Left ventricle myocardium inferior (tissue), 1 donor: ENCODE data around the gene CASP10. TPM values are rescaled to one million over a fixed set of nuclear protein-coding genes. Genes with fewer than 3 reads are reported as not detected.

ENCODE experiments used
- DNase-seq: peaks from one replicate; pipeline ENCODE4 v3.0.0-alpha.2; 2020
- H3K27ac ChIP-seq: fragments of 200-600 bp; replicated peaks from 2 replicates; pipeline ENCODE4 v1.8.0; 2021
- H3K27me3 ChIP-seq: fragments of 200-600 bp; 2 replicates; pipeline ENCODE4 v1.8.0; 2021; ENCODE audit warnings: low read depth
- H3K36me3 ChIP-seq: fragments of 200-600 bp; 2 replicates; pipeline ENCODE4 v1.8.0; 2021
- H3K4me1 ChIP-seq: fragments of 200-600 bp; 2 replicates; pipeline ENCODE4 v1.8.0; 2021
- H3K4me3 ChIP-seq: fragments of 200-600 bp; 2 replicates; pipeline ENCODE4 v1.8.0; 2021; ENCODE audit warnings: mild to moderate bottlenecking, moderate library complexity
- H3K9me3 ChIP-seq: fragments of 200-600 bp; replicated peaks from 2 replicates; pipeline ENCODE4 v1.8.0; 2021
- intact Hi-C: fragments of 100-400 bp; cut with micrococcal nuclease; formaldehyde crosslinking; loops from one replicate; pipeline ENCODE4 v1.11.0; 2022
- total RNA-seq: library from RNA; stranded (reverse); fragmentation: NEBNext Ultra II Directional; extraction: Animal tissue kit (Norgen Biotek cat#: 25700); gene quantifications from one replicate; pipeline ENCODE4 v1.2.1, GENCODE V29; 2021
- TF ChIP-seq, protein P1 (sequence below): fragments of 200-600 bp; IDR thresholded peaks from 2 replicates; pipeline ENCODE4 v1.8.0; 2021; ENCODE audit warnings: antibody characterized with exemption, mild to moderate bottlenecking, borderline replicate concordance
- donor health status: DM: no; HTN: yes; CAD: no; lungs with severe emphysema.

Gene CASP10
- total RNA-seq, 1 donor from 2014 or later, result 5.4 TPM

DNA sequence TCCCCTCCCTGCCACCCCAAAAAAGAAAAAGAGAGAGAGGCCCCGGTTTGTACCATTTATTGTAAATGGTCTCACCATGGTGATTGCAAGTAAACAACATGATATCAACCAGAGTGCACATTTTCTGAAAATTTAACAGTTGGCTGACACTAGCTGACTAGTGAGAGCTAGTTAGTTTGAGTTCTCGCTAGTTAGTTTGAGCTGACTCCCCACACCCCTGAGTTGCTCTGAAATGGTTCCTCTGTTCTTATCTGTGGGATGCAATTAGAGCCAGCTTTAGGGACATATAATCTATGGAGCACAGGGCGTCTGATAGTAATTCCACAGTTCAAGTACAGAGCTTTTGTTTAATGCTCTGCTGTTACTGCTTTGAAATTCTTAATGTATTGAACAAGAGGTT is 13.1 kb downstream of the CASP10 start:
- intact Hi-C loops, result no loop called here
- Histone ChIP-seq H3K36me3 (peaks cover 28% of the 10 kb centered on the region), H3K27me3 (no peaks in the 10 kb centered on the region), H3K4me1 (peaks cover 66% of the 10 kb centered on the region), H3K9me3 (no peaks in the 10 kb centered on the region), H3K4me3 (no peak overlapping the region), H3K27ac (peak overlapping the region; percentile 83)
- DNase-seq, result no peak
- TF ChIP-seq, protein P1, sequence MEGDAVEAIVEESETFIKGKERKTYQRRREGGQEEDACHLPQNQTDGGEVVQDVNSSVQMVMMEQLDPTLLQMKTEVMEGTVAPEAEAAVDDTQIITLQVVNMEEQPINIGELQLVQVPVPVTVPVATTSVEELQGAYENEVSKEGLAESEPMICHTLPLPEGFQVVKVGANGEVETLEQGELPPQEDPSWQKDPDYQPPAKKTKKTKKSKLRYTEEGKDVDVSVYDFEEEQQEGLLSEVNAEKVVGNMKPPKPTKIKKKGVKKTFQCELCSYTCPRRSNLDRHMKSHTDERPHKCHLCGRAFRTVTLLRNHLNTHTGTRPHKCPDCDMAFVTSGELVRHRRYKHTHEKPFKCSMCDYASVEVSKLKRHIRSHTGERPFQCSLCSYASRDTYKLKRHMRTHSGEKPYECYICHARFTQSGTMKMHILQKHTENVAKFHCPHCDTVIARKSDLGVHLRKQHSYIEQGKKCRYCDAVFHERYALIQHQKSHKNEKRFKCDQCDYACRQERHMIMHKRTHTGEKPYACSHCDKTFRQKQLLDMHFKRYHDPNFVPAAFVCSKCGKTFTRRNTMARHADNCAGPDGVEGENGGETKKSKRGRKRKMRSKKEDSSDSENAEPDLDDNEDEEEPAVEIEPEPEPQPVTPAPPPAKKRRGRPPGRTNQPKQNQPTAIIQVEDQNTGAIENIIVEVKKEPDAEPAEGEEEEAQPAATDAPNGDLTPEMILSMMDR, result no peak

DNA sequence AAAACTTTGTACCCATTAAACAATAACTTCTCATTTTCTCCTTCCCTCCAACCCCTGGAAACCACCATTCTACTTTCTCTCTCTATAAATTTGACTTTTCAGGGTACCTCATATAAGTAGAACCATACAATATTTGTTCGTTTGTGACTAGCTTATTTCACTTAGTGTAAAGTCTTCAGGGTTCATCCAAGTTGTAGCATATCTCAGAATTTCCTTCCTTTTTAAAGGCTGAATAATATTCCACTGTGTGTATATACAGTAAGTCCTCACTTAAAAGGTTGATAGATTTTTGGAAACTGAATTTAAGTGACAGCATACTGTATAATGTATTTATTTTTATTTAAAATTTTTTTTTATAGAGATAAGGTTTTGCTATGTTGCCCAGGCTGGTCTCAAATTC is 13.9 kb downstream of the CASP10 start:
- Histone ChIP-seq H3K4me3 (no peak overlapping the region), H3K36me3 (peaks cover 28% of the 10 kb centered on the region), H3K27ac (peak overlapping the region; percentile 83), H3K9me3 (no peaks in the 10 kb centered on the region), H3K4me1 (peaks cover 63% of the 10 kb centered on the region), H3K27me3 (no peaks in the 10 kb centered on the region)
- DNase-seq, result no peak
- TF ChIP-seq, protein P1, result no peak
- intact Hi-C loops, result no loop called here

DNA sequence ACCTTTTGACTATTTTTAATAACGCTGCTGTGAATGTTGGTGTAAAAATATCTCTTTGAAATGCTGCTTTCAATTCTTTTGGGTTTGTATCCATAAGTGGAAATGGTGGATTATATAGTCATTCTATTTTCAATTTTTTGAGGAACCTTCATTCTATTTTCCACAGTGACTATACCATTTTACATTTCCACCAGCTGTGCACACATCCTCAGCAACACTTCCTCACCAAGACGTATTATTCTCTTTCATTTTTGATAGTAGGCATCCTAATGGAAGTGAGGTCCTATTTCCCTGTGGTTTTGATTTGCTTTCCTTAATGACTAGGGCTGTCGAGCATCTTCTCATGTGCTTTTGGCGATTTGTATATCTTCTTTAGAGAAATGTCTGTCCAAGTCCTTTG is 14.8 kb downstream of the CASP10 start:
- H3K27me3 ChIP-seq, result no peaks in the 10 kb centered on the region
- H3K4me3 ChIP-seq, result no peak overlapping the region
- TF ChIP-seq, protein P1, result no peak
- H3K9me3 ChIP-seq, result no peaks in the 10 kb centered on the region
- peaks cover 53% of the 10 kb centered on the region for H3K4me1 ChIP-seq
- no peak for DNase-seq
- H3K27ac ChIP-seq, result peak overlapping the region; percentile 8
- H3K36me3 ChIP-seq, result peaks cover 28% of the 10 kb centered on the region
- intact Hi-C loops, result no loop called here

DNA sequence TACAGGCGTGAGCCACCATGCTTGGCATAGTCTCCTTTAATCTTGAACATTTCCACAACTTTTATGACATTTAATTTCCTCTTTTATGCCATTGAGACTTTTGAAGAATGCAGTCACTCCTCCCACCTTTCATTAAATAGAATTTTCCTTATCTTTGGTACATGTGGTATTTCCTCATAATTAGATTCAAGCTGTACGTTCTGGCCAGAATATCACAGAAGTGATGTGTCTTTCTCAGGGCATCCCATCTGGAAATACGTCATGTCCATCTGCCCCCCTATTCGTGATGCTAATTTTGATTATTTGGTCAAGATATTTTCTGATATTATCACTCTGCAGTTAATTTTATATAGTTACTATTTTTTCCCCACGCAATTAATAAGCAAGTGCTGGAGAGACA is 16.9 kb downstream of the CASP10 start:
- peaks cover 33% of the 10 kb centered on the region for H3K4me1 ChIP-seq
- H3K36me3 ChIP-seq, result peaks cover 19% of the 10 kb centered on the region
- no peak for DNase-seq
- H3K27ac ChIP-seq, result no peak overlapping the region
- H3K4me3 ChIP-seq, result no peak overlapping the region
- no peaks in the 10 kb centered on the region for H3K9me3 ChIP-seq
- intact Hi-C loops, result no loop called here
- H3K27me3 ChIP-seq, result no peaks in the 10 kb centered on the region
- TF ChIP-seq, protein P1, result no peak

DNA sequence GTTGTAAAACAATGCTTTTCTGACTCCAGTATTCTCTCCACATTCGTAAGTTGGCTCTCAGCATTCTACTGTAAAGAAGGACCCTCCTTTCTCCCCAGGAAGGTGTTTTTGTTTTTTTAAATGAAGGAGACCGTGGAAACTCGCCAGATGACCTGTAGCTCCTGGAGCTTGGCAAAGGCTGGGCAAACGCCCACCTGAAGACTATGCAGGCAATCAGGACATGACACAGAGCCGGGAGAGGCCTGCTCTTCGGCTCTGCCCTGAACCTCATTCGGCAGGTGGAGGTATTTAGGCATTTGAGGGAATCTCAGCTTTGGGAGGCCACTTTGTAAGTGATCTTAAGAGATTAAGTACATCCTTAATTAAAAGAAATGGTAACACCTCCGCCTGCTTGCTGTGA is 17.4 kb downstream of the CASP10 start:
- Histone ChIP-seq H3K36me3 (peaks cover 21% of the 10 kb centered on the region), H3K9me3 (no peaks in the 10 kb centered on the region), H3K27me3 (no peaks in the 10 kb centered on the region), H3K4me1 (peaks cover 28% of the 10 kb centered on the region), H3K27ac (no peak overlapping the region), H3K4me3 (no peak overlapping the region)
- TF ChIP-seq, protein P1, result no peak
- DNase-seq, result no peak
- intact Hi-C loops, result no loop called here

DNA sequence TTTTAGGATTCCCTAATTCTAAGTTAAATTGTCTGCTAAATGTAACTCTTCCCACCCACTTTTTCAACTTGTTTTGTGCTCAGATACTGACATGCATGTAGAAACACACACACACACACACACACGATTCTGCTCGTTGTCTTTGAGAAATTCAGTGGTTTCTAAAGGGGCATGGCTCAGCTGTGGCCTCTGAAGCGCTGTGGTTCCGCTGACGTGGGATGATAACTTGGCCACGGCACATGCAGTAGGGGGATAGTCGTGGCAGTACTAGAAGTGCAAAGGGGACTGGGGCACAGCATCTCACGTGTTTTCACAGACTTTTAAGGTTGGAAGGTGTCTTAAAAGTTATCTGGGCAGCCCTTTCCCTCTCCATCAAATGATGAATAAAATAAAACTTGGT is 18.4 kb downstream of the CASP10 start:
- peaks cover 17% of the 10 kb centered on the region for H3K4me1 ChIP-seq
- intact Hi-C loops, result no loop called here
- peaks cover 19% of the 10 kb centered on the region for H3K36me3 ChIP-seq
- no peak overlapping the region for H3K4me3 ChIP-seq
- H3K27me3 ChIP-seq, result no peaks in the 10 kb centered on the region
- H3K27ac ChIP-seq, result no peak overlapping the region
- no peaks in the 10 kb centered on the region for H3K9me3 ChIP-seq
- no peak for DNase-seq
- TF ChIP-seq, protein P1, result no peak
